Coronary artery (tissue), 2 donors: ENCODE data around the gene BTBD19.
A peak's percentile ranks its signal among the peaks of the same experiment; 100 is the strongest.
"Not testable (repeated sequence)": the region's sequence is repeated elsewhere in the genome, so short reads cannot be mapped to it uniquely, and the experiment has no call there.

ENCODE experiments used
- DNase-seq: peaks from one replicate; pipeline ENCODE4 v3.0.0-alpha.2; 2017; ENCODE audit warnings: low spot score
- H3K27ac ChIP-seq, 2 donors: fragments of 200-600 bp; sonication (generic); one replicate each; pipeline ENCODE4 v1.5.1; 2016 to 2019
- H3K4me3 ChIP-seq: fragments of 200-600 bp; sonication (generic); 2 replicates; pipeline ENCODE4 v1.5.1; 2016; ENCODE audit warnings: mild to moderate bottlenecking, moderate library complexity
- CTCF ChIP-seq: fragments of 200-600 bp; sonication (generic); IDR thresholded peaks from one replicate; pipeline ENCODE4 v1.5.1; 2019; ENCODE audit warnings: antibody characterized with exemption

Gene BTBD19

GRCh38 chr1:44807364-44808062 is 810 bp upstream of the BTBD19 start:
- no peak for TF ChIP-seq CTCF
- peak overlapping the region; percentile 100 for H3K27ac ChIP-seq
- H3K4me3 ChIP-seq: peak overlapping the region; percentile 64

GRCh38 chr1:44808938-44809917 is 905 bp downstream of the BTBD19 start:
- peak; percentile 87 for DNase-seq
- Histone ChIP-seq H3K27ac (peak overlapping the region; percentile 100), H3K4me3 (peak overlapping the region; percentile 64)
- no peak for TF ChIP-seq CTCF

More at GRCh38 chr1:44807364-44808062, 810 bp upstream of the BTBD19 start:
- DNase-seq: peak; percentile 99

- H3K27ac ChIP-seq: peak overlapping the region; percentile 100
- peak; percentile 85 for DNase-seq
- H3K4me3 ChIP-seq: peak overlapping the region; percentile 64
- TF ChIP-seq CTCF: no peak
These were observed 1.9 kb downstream of the BTBD19 start for GRCh38 chr1:44810101-44810761.

- peak overlapping the region; percentile 64 for H3K4me3 ChIP-seq
- DNase-seq: not testable (repeated sequence)
- peak overlapping the region; percentile 100 for H3K27ac ChIP-seq
These were observed 2.4 kb downstream of the BTBD19 start for GRCh38 chr1:44810762-44811105.

- peak; percentile 11 for DNase-seq
- Histone ChIP-seq H3K27ac (peak overlapping the region; percentile 100), H3K4me3 (no peak overlapping the region)
- TF ChIP-seq CTCF: no peak
These were observed 2.9 kb downstream of the BTBD19 start for GRCh38 chr1:44811234-44811633.

GRCh38 chr1:44812822-44813543 is 4.7 kb downstream of the BTBD19 start:
- peak; percentile 76 for DNase-seq
- Histone ChIP-seq H3K27ac (peak overlapping the region; percentile 81 to 100), H3K4me3 (peak overlapping the region; percentile 72)
- no peak for TF ChIP-seq CTCF

- not testable (repeated sequence) for H3K27ac ChIP-seq, DNase-seq
These were observed 7.6 kb downstream of the BTBD19 start for GRCh38 chr1:44815926-44816325.

More at GRCh38 chr1:44815926-44816325, 7.6 kb downstream of the BTBD19 start:
- not testable (repeated sequence) for H3K4me3 ChIP-seq
